HFFc6 (cell line): Measurements from ENCODE around the gene C2orf92. TPM values are rescaled to one million over a fixed set of nuclear protein-coding genes. Genes with fewer than 3 reads are reported as not detected.
"Not testable (repeated sequence)": the region's sequence is repeated elsewhere in the genome, so short reads cannot be mapped to it uniquely, and the experiment has no call there.

Source experiments
- DNase-seq: peaks from one replicate; pipeline ENCODE4 v3.0.0-alpha.2; 2018
- H3K27ac Mint-ChIP-seq: 2 replicates; pipeline ENCODE4 v1.8.0; 2020; ENCODE audit warnings: mild to moderate bottlenecking, mixed read lengths
- H3K27me3 Mint-ChIP-seq: 2 replicates; pipeline ENCODE4 v1.8.0; 2021; ENCODE audit warnings: mild to moderate bottlenecking, moderate library complexity, mixed read lengths; ENCODE audit not compliant: insufficient read depth
- H3K36me3 Mint-ChIP-seq: 2 replicates; pipeline ENCODE4 v1.8.0; 2021; ENCODE audit warnings: low read depth, mixed read lengths
- H3K4me1 Mint-ChIP-seq: 2 replicates; pipeline ENCODE4 v1.8.0; 2020; ENCODE audit warnings: low read depth, mixed read lengths
- H3K4me3 Mint-ChIP-seq: 2 replicates; pipeline ENCODE4 v1.8.0; 2020; ENCODE audit warnings: mild to moderate bottlenecking, moderate library complexity, mixed read lengths
- H3K9me3 Mint-ChIP-seq: 2 replicates; pipeline ENCODE4 v1.8.0; 2020; ENCODE audit warnings: mild to moderate bottlenecking, mixed read lengths
- CTCF ChIP-seq: fragments of 200-600 bp; sonication (generic); IDR thresholded peaks from 2 replicates; pipeline ENCODE4 v1.5.0; 2021; ENCODE audit warnings: antibody characterized with exemption, mild to moderate bottlenecking
- total RNA-seq, 6 experiments: library from RNA; stranded (reverse); fragmentation: NEBNext Ultra II Directional; extraction: Animal tissue kit (Norgen Biotek cat#: 25700); gene quantifications; 2 replicates in 1 of 6; 3 replicates in 5 of 6; pipeline ENCODE4 v1.2.3, GENCODE V29; 2021

Gene C2orf92
- total RNA-seq, 6 experiments from 2014 or later, result 0.88 to 2.6 (median 1.2) TPM

- no peak for DNase-seq
- H3K36me3 Mint-ChIP-seq, result no peaks in the 10 kb centered on the region
- no peak for TF ChIP-seq CTCF
- no peak overlapping the region for H3K4me3 Mint-ChIP-seq
- no peaks in the 10 kb centered on the region for H3K9me3 Mint-ChIP-seq
- H3K27me3 Mint-ChIP-seq, result peaks cover 2% of the 10 kb centered on the region
- H3K4me1 Mint-ChIP-seq, result peaks cover 12% of the 10 kb centered on the region; the same call in 1 of the 2 replicates
- H3K27ac Mint-ChIP-seq, result no peak overlapping the region
These were observed 7.1 kb downstream of the C2orf92 start for GRCh38 chr2:97676620-97677019.

- H3K27ac Mint-ChIP-seq, result no peak overlapping the region
- DNase-seq, result no peak
- H3K36me3 Mint-ChIP-seq, result no peaks in the 10 kb centered on the region
- H3K4me1 Mint-ChIP-seq, result peaks cover 12% of the 10 kb centered on the region; the same call in 1 of the 2 replicates
- no peak for TF ChIP-seq CTCF
- H3K27me3 Mint-ChIP-seq, result peaks cover 4% of the 10 kb centered on the region
- H3K9me3 Mint-ChIP-seq, result no peaks in the 10 kb centered on the region
- H3K4me3 Mint-ChIP-seq, result no peak overlapping the region
These were observed 8.0 kb downstream of the C2orf92 start for GRCh38 chr2:97677480-97677879.

GRCh38 chr2:97678298-97678697 is 8.8 kb downstream of the C2orf92 start:
- Mint-ChIP-seq H3K4me1 (peaks cover 5% of the 10 kb centered on the region; the same call in 1 of the 2 replicates), H3K9me3 (no peaks in the 10 kb centered on the region), H3K4me3 (no peak overlapping the region), H3K36me3 (no peaks in the 10 kb centered on the region), H3K27ac (no peak overlapping the region), H3K27me3 (peaks cover 4% of the 10 kb centered on the region)
- DNase-seq, result no peak
- no peak for TF ChIP-seq CTCF

- H3K4me1 Mint-ChIP-seq, H3K27ac Mint-ChIP-seq, DNase-seq, H3K36me3 Mint-ChIP-seq, H3K9me3 Mint-ChIP-seq, H3K4me3 Mint-ChIP-seq, H3K27me3 Mint-ChIP-seq: not testable (repeated sequence)
These were observed 17.7 kb downstream of the C2orf92 start for GRCh38 chr2:97687235-97687634.

- no peak for TF ChIP-seq CTCF
- peaks cover 4% of the 10 kb centered on the region; the same call in 1 of the 2 replicates for H3K27me3 Mint-ChIP-seq
- no peak for DNase-seq
- peaks cover 7% of the 10 kb centered on the region for H3K9me3 Mint-ChIP-seq
- no peak overlapping the region for H3K4me3 Mint-ChIP-seq
- no peaks in the 10 kb centered on the region for H3K36me3 Mint-ChIP-seq
- H3K27ac Mint-ChIP-seq, result no peak overlapping the region
- peaks cover 10% of the 10 kb centered on the region for H3K4me1 Mint-ChIP-seq
These were observed 18.7 kb downstream of the C2orf92 start for GRCh38 chr2:97688062-97688827.

GRCh38 chr2:97691166-97691565 is 21.7 kb downstream of the C2orf92 start:
- no peak overlapping the region for H3K4me3 Mint-ChIP-seq
- H3K27me3 Mint-ChIP-seq, result peaks cover 4% of the 10 kb centered on the region; the same call in 1 of the 2 replicates
- TF ChIP-seq CTCF, result no peak
- no peak overlapping the region for H3K27ac Mint-ChIP-seq
- peaks cover 10% of the 10 kb centered on the region for H3K4me1 Mint-ChIP-seq
- no peaks in the 10 kb centered on the region for H3K36me3 Mint-ChIP-seq
- DNase-seq, result no peak
- H3K9me3 Mint-ChIP-seq, result peaks cover 8% of the 10 kb centered on the region
